HepG2 (cell line): ENCODE data around the gene TSPAN7. TPM values are rescaled to one million over a fixed set of nuclear protein-coding genes. Genes with fewer than 3 reads are reported as not detected.

ENCODE experiments used
- ATM ChIP-seq: fragments of 450-650 bp; IDR thresholded peaks from 2 replicates; pipeline ENCODE4 v1.7.1; 2017; ENCODE audit warnings: mild to moderate bottlenecking, borderline replicate concordance
- ETV5 ChIP-seq: IDR thresholded peaks from 2 replicates; pipeline ENCODE4 v1.6.1; 2018; ENCODE audit warnings: missing biosample characterization, missing genetic modification reagents, inconsistent platforms, borderline replicate concordance
- FOXJ3 ChIP-seq: sonication (generic); formaldehyde crosslinking; IDR thresholded peaks from 2 replicates; pipeline ENCODE4 v1.4.0; 2020; ENCODE audit warnings: missing genetic modification reagents, mild to moderate bottlenecking, borderline replicate concordance
- FOXP1 ChIP-seq, 2 experiments: fragments of 450-650 bp in 1 of 2; IDR thresholded peaks; 2 replicates each; pipeline ENCODE4 v1.6.1; 2017 to 2018; ENCODE audit warnings: antibody characterized with exemption in 1 of 2
- GATAD2A ChIP-seq: IDR thresholded peaks from 2 replicates; pipeline ENCODE4 v1.6.1; 2016
- HDAC1 ChIP-seq: sonication (generic); formaldehyde crosslinking; IDR thresholded peaks from 2 replicates; pipeline ENCODE4 v1.5.1; 2020; ENCODE audit warnings: mild to moderate bottlenecking, missing genetic modification reagents
- ISL2 ChIP-seq: sonication (generic); formaldehyde crosslinking; IDR thresholded peaks from 2 replicates; pipeline ENCODE4 v1.5.0; 2020; ENCODE audit warnings: missing genetic modification reagents
- KAT8 ChIP-seq: IDR thresholded peaks from 2 replicates; pipeline ENCODE4 v1.6.1; 2016; ENCODE audit warnings: missing genetic modification reagents, missing compliant biosample characterization
- MAF1 ChIP-seq: sonication (generic); formaldehyde crosslinking; IDR thresholded peaks from 2 replicates; pipeline ENCODE4 v1.5.0; 2020; ENCODE audit warnings: missing genetic modification reagents, borderline replicate concordance
- NPAS2 ChIP-seq: sonication (generic); formaldehyde crosslinking; IDR thresholded peaks from 2 replicates; pipeline ENCODE4 v1.8.0; 2022; ENCODE audit warnings: mild to moderate bottlenecking, missing genetic modification reagents, borderline replicate concordance
- PHF5A ChIP-seq: IDR thresholded peaks from one replicate; pipeline ENCODE4 v1.6.1; 2018; ENCODE audit warnings: low read depth, missing genetic modification reagents; ENCODE audit not compliant: unreplicated experiment
- RXRB ChIP-seq: IDR thresholded peaks from 2 replicates; pipeline ENCODE4 v1.6.1; 2016; ENCODE audit warnings: borderline replicate concordance, missing genetic modification reagents, missing compliant biosample characterization
- SALL1 ChIP-seq: sonication (generic); formaldehyde crosslinking; IDR thresholded peaks from 2 replicates; pipeline ENCODE4 v1.8.0; 2022; ENCODE audit warnings: mild to moderate bottlenecking, missing genetic modification reagents
- SIX1 ChIP-seq: sonication (generic); formaldehyde crosslinking; IDR thresholded peaks from 2 replicates; pipeline ENCODE4 v1.4.0; 2020; ENCODE audit warnings: missing genetic modification reagents, borderline replicate concordance
- SMARCE1 ChIP-seq: fragments of 450-650 bp; IDR thresholded peaks from 2 replicates; pipeline ENCODE4 v1.6.1; 2017; ENCODE audit warnings: borderline replicate concordance
- SP5 ChIP-seq: IDR thresholded peaks from 2 replicates; pipeline ENCODE4 v1.6.1; 2016; ENCODE audit warnings: low read depth, borderline replicate concordance
- TARDBP ChIP-seq: sonication (generic); formaldehyde crosslinking; IDR thresholded peaks from 2 replicates; pipeline ENCODE4 v1.8.0; 2022; ENCODE audit warnings: mild to moderate bottlenecking, missing genetic modification reagents
- TFDP1 ChIP-seq: IDR thresholded peaks from 2 replicates; pipeline ENCODE4 v1.6.1; 2016; ENCODE audit warnings: missing compliant biosample characterization, missing genetic modification reagents, borderline replicate concordance
- ZFP36 ChIP-seq: fragments of 150-350 bp; IDR thresholded peaks from 2 replicates; pipeline ENCODE4 v1.6.1; 2018; ENCODE audit warnings: borderline replicate concordance, low read length, low read depth; ENCODE audit not compliant: partially characterized antibody
- ZNF615 ChIP-seq: sonication (generic); formaldehyde crosslinking; IDR thresholded peaks from 2 replicates; pipeline ENCODE4 v1.5.0; 2020; ENCODE audit warnings: mild to moderate bottlenecking, missing genetic modification reagents, borderline replicate concordance
- ZNF83 ChIP-seq: sonication (generic); formaldehyde crosslinking; IDR thresholded peaks from 2 replicates; pipeline ENCODE4 v1.4.0; 2020; ENCODE audit warnings: missing genetic modification reagents, mild to moderate bottlenecking, borderline replicate concordance
- polyA plus RNA-seq, 8 experiments: library from polyadenylated mRNA; depleted of rRNA in 3 of 8; stranded (reverse) in 7 of 8; unstranded in 1 of 8; fragments of >200 nt; fragmentation: Illumina TruSeq in 4 of 8; extraction: Trizol in 4 of 8; gene quantifications; 2 replicates each; pipeline versions ENCODE4 v1.2.1 to v1.2.3, GENCODE V29; 2011 to 2016; ENCODE audit warnings: low read depth in 4 of 8, missing spikeins in 1 of 8, mixed read lengths in 1 of 8; ENCODE audit not compliant: insufficient read depth in 1 of 8
- total RNA-seq, 5 experiments: library from RNA; depleted of rRNA; stranded (reverse); fragments of >200 nt; fragmentation: Illumina TruSeq; extraction: Trizol; gene quantifications; 2 replicates each; pipeline ENCODE4 v1.2.3, GENCODE V29; 2016; ENCODE audit warnings: low read depth in 1 of 5
- TF ChIP-seq, protein P1 (sequence below): sonication (generic); formaldehyde crosslinking; IDR thresholded peaks from 2 replicates; pipeline ENCODE4 v1.8.0; 2022; ENCODE audit warnings: missing genetic modification reagents, mild to moderate bottlenecking, moderate library complexity, borderline replicate concordance
- TF ChIP-seq, protein P2 (sequence below): IDR thresholded peaks from 2 replicates; pipeline ENCODE4 v1.4.0; 2020; ENCODE audit warnings: mild to moderate bottlenecking, missing genetic modification reagents

Gene TSPAN7
- total and polyA plus RNA-seq, 2 of the 13 experiments (the other 11 are each of a cell fraction or from before 2014, with no cell fraction given): 21.4 to 47.1 TPM

DNA sequence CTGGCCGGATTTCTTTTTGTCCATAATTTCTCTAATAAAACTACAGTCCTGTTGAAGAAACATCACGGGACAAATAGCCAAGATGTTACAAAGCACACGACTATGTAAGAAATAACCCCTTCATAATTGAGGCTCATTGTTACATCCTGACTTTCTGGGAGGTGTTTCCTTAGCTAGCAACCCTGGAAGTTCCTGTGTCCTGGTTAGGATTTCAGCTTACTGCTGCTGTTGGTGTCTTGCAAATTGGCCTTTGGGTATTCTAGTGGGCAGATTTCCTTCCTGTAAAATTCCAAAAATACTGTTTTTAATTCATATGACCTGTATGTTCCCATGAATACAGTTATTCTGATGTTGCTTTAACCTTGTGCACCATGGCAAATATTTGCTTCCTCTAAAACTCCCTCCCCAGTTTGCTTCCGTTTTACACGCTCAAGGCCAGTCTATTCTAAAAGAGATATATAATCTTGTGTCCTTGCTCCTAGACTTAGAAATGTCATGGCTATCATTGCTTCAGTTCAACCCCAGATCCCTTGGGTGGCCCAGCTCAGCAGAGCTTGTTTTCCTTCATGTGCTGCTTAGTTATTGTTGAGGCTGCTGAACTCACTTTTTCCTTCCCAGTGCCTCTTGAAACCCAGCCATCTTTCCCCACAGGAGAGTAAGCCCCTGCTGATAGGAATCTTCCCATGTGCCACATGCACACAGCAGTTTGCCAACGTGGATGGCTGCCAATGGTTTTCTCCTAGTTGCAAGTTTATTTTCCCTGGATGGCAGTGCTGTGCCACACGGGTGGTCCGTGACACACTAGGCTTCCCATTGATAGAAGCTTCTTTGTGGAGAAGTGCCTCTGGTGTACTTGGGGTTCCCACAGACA is 75.8 kb downstream of the TSPAN7 start (continued):
- no peak for TF ChIP-seq ZNF83 (CRISPR knock-in tag)
- no peak for TF ChIP-seq TARDBP (CRISPR knock-in tag)
- no peak for TF ChIP-seq TFDP1 (CRISPR knock-in tag)
- TF ChIP-seq ZNF615 (CRISPR knock-in tag): no peak
- TF ChIP-seq RXRB (CRISPR knock-in tag): peak; percentile 41; the same call in 1 of the 2 replicates
- TF ChIP-seq, protein P1, sequence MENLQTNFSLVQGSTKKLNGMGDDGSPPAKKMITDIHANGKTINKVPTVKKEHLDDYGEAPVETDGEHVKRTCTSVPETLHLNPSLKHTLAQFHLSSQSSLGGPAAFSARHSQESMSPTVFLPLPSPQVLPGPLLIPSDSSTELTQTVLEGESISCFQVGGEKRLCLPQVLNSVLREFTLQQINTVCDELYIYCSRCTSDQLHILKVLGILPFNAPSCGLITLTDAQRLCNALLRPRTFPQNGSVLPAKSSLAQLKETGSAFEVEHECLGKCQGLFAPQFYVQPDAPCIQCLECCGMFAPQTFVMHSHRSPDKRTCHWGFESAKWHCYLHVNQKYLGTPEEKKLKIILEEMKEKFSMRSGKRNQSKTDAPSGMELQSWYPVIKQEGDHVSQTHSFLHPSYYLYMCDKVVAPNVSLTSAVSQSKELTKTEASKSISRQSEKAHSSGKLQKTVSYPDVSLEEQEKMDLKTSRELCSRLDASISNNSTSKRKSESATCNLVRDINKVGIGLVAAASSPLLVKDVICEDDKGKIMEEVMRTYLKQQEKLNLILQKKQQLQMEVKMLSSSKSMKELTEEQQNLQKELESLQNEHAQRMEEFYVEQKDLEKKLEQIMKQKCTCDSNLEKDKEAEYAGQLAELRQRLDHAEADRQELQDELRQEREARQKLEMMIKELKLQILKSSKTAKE (CRISPR knock-in tag): peak; percentile 16; the same call in 1 of the 2 replicates
- no peak for TF ChIP-seq ATM
- TF ChIP-seq GATAD2A (CRISPR knock-in tag): peak; percentile 53; the same call in 1 of the 2 replicates
- TF ChIP-seq SIX1: peak; percentile 23; the same call in 1 of the 2 replicates
- no peak for TF ChIP-seq ZFP36
- TF ChIP-seq NPAS2 (CRISPR knock-in tag): no peak
- TF ChIP-seq ISL2 (CRISPR knock-in tag): 0 out of 2 replicates have a peak, but pooled peaks have one; percentile 61
- TF ChIP-seq FOXJ3 (CRISPR knock-in tag): peak; percentile 23; the same call in 1 of the 2 replicates
- TF ChIP-seq HDAC1 (CRISPR knock-in tag): 0 out of 2 replicates have a peak, but pooled peaks have one; percentile 33
- TF ChIP-seq SALL1: peak; percentile 57; the same call in 1 of the 2 replicates
- no peak for TF ChIP-seq FOXP1 (IDR thresholded peaks at IDR 0.05)
- TF ChIP-seq FOXP1 (CRISPR knock-in tag; IDR thresholded peaks at IDR 0.05): peak; percentile 42; the same call in 1 of the 2 replicates
- TF ChIP-seq SP5 (CRISPR knock-in tag): peak; percentile 71; the same call in 1 of the 2 replicates
- TF ChIP-seq, protein P2, sequence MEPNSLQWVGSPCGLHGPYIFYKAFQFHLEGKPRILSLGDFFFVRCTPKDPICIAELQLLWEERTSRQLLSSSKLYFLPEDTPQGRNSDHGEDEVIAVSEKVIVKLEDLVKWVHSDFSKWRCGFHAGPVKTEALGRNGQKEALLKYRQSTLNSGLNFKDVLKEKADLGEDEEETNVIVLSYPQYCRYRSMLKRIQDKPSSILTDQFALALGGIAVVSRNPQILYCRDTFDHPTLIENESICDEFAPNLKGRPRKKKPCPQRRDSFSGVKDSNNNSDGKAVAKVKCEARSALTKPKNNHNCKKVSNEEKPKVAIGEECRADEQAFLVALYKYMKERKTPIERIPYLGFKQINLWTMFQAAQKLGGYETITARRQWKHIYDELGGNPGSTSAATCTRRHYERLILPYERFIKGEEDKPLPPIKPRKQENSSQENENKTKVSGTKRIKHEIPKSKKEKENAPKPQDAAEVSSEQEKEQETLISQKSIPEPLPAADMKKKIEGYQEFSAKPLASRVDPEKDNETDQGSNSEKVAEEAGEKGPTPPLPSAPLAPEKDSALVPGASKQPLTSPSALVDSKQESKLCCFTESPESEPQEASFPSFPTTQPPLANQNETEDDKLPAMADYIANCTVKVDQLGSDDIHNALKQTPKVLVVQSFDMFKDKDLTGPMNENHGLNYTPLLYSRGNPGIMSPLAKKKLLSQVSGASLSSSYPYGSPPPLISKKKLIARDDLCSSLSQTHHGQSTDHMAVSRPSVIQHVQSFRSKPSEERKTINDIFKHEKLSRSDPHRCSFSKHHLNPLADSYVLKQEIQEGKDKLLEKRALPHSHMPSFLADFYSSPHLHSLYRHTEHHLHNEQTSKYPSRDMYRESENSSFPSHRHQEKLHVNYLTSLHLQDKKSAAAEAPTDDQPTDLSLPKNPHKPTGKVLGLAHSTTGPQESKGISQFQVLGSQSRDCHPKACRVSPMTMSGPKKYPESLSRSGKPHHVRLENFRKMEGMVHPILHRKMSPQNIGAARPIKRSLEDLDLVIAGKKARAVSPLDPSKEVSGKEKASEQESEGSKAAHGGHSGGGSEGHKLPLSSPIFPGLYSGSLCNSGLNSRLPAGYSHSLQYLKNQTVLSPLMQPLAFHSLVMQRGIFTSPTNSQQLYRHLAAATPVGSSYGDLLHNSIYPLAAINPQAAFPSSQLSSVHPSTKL (CRISPR knock-in tag): peak; percentile 86
- TF ChIP-seq SMARCE1: no peak
- peak; percentile 46 for TF ChIP-seq PHF5A
- TF ChIP-seq MAF1 (CRISPR knock-in tag): no peak
- TF ChIP-seq ETV5 (CRISPR knock-in tag): peak; percentile 89
- 0 out of 2 replicates have a peak, but pooled peaks have one; percentile 16 for TF ChIP-seq KAT8
